Ishikawa (cell line): ENCODE data around the gene TMEM266.

Source experiments
- CEBPB ChIP-seq: IDR thresholded peaks from 2 replicates; pipeline ENCODE4 v1.6.1; 2012
- CREB1 ChIP-seq: IDR thresholded peaks from 2 replicates; pipeline ENCODE4 v1.6.1; 2012; ENCODE audit warnings: low read depth
- EGR1 ChIP-seq: IDR thresholded peaks from 2 replicates; pipeline ENCODE4 v1.6.1; 2012
- EP300 ChIP-seq: IDR thresholded peaks from 2 replicates; pipeline ENCODE4 v1.6.1; 2012; ENCODE audit warnings: borderline replicate concordance
- FOXM1 ChIP-seq: IDR thresholded peaks from 2 replicates; pipeline ENCODE4 v1.6.1; 2012; ENCODE audit warnings: low read depth, borderline replicate concordance
- NFIC ChIP-seq: IDR thresholded peaks from 2 replicates; pipeline ENCODE4 v1.6.1; 2012
- RAD21 ChIP-seq: IDR thresholded peaks from 2 replicates; pipeline ENCODE4 v1.6.1; 2012; ENCODE audit warnings: low read depth
- TAF1 ChIP-seq: IDR thresholded peaks from 2 replicates; pipeline ENCODE4 v1.6.1; 2012; ENCODE audit warnings: low read depth, mild to moderate bottlenecking
- TCF12 ChIP-seq: IDR thresholded peaks from 2 replicates; pipeline ENCODE4 v1.6.1; 2012; ENCODE audit warnings: low read depth
- TEAD4 ChIP-seq: IDR thresholded peaks from 2 replicates; pipeline ENCODE4 v1.6.1; 2012
- USF1 ChIP-seq: IDR thresholded peaks from 2 replicates; pipeline ENCODE4 v1.6.1; 2012
- YY1 ChIP-seq: IDR thresholded peaks from 2 replicates; pipeline ENCODE4 v1.6.1; 2012; ENCODE audit warnings: low read depth
- ZBTB7A ChIP-seq: IDR thresholded peaks from 2 replicates; pipeline ENCODE4 v1.6.1; 2012; ENCODE audit warnings: low read depth
- TF ChIP-seq, protein P1 (sequence below): IDR thresholded peaks from 2 replicates; pipeline ENCODE4 v1.6.1; 2012; ENCODE audit warnings: low read depth, mild to moderate bottlenecking
- TF ChIP-seq, protein P2 (sequence below): IDR thresholded peaks from 2 replicates; pipeline ENCODE4 v1.6.1; 2012

Gene TMEM266

GRCh38 chr15:76057332-76058000 lies 2.3 kb upstream of the TMEM266 start:
- TF ChIP-seq, protein P1, sequence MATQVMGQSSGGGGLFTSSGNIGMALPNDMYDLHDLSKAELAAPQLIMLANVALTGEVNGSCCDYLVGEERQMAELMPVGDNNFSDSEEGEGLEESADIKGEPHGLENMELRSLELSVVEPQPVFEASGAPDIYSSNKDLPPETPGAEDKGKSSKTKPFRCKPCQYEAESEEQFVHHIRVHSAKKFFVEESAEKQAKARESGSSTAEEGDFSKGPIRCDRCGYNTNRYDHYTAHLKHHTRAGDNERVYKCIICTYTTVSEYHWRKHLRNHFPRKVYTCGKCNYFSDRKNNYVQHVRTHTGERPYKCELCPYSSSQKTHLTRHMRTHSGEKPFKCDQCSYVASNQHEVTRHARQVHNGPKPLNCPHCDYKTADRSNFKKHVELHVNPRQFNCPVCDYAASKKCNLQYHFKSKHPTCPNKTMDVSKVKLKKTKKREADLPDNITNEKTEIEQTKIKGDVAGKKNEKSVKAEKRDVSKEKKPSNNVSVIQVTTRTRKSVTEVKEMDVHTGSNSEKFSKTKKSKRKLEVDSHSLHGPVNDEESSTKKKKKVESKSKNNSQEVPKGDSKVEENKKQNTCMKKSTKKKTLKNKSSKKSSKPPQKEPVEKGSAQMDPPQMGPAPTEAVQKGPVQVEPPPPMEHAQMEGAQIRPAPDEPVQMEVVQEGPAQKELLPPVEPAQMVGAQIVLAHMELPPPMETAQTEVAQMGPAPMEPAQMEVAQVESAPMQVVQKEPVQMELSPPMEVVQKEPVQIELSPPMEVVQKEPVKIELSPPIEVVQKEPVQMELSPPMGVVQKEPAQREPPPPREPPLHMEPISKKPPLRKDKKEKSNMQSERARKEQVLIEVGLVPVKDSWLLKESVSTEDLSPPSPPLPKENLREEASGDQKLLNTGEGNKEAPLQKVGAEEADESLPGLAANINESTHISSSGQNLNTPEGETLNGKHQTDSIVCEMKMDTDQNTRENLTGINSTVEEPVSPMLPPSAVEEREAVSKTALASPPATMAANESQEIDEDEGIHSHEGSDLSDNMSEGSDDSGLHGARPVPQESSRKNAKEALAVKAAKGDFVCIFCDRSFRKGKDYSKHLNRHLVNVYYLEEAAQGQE, result no peak
- peak; percentile 77 for TF ChIP-seq RAD21

DNA sequence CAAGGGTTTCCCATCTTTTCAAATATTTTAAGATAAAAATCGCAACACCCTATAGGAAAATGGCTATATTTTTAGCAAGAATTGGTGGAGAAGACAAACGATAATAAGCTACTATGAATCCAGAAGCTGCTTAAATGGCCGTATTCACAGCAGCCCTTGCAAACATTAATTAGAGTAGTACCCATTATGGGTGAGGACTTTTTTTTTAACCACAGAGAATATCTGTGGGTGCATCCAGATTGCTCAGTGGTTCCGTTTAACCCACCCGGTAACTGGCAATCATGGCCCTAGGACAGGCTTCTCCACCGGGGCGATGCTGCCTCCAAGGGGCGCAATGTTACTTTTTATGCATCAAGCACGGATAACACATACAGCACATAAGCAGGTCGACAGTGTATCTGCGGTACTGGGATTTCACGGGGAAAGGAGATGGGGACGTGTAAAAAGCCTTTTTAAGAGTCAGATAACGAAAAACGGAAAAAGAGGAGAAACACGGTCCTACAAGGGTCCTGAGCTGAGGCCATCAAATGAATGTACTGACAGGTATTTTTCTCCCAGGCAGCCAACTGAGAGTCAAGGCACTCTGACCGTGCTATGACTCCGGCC lies 968 bp upstream of the TMEM266 start:
- TF ChIP-seq RAD21 (peak; percentile 59), EP300 (no peak)

GRCh38 chr15:76060118-76060989 lies 569 bp downstream of the TMEM266 start:
- TF ChIP-seq ZBTB7A (no peak), EGR1 (no peak)

DNA sequence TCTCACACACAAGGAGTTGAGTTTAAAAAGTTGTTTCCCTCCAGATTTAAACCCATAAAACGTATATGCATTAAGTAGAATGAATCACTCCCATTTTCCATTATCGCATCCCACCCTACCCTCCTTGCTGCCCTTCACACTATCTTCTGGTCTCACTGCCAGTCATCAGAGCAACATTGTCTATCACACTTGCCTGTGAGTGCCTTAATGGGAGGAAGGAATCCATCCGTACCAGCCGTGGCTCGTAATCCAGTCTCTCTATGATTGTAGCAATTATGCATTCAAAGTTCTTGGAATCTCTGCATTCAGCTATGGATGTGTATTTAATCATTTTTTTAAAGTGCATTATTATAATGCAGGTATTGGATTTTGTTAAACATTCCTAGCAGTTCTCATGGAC lies 1.9 kb downstream of the TMEM266 start:
- TF ChIP-seq TEAD4, result no peak
- no peak for TF ChIP-seq FOXM1
- TF ChIP-seq EGR1, result no peak
- TF ChIP-seq EP300, result no peak
- no peak for TF ChIP-seq CREB1
- TF ChIP-seq ZBTB7A, result no peak
- no peak for TF ChIP-seq TCF12
- no peak for TF ChIP-seq YY1
- TF ChIP-seq RAD21, result no peak
- no peak for TF ChIP-seq TAF1
- TF ChIP-seq, protein P2, sequence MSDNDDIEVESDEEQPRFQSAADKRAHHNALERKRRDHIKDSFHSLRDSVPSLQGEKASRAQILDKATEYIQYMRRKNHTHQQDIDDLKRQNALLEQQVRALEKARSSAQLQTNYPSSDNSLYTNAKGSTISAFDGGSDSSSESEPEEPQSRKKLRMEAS, result no peak
- TF ChIP-seq, protein P1, result no peak
- TF ChIP-seq USF1, result no peak
- no peak for TF ChIP-seq CEBPB
- no peak for TF ChIP-seq NFIC

GRCh38 chr15:76062286-76062685 lies 2.5 kb downstream of the TMEM266 start:
- TF ChIP-seq EP300 (no peak), NFIC (no peak), USF1 (no peak), TEAD4 (no peak), ZBTB7A (no peak), EGR1 (no peak), YY1 (no peak), TCF12 (no peak), CREB1 (no peak)

DNA sequence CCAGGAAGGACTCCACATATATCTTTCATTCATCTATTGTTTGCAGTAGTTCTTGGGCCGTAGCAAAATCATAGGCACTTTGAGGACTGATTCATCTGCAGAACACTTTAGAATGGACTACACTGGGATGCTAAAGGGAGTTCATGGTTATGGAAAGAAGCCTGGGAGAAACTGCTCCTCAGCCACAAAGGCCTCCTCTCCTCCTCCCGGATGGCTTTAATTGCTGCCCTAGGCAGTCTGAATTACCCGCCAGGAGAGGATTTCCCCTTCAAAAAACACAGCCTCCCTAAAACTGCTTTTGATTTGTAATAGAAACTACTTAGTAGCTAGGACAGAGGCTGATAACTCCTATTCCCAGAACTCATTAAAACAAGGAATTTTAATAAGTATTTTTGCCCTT lies 4.6 kb downstream of the TMEM266 start:
- TF ChIP-seq, protein P1, result no peak
- TF ChIP-seq ZBTB7A (no peak), TEAD4 (no peak), EGR1 (no peak), EP300 (no peak), YY1 (no peak), TCF12 (no peak), USF1 (no peak), FOXM1 (no peak), CREB1 (no peak), RAD21 (no peak), TAF1 (no peak), CEBPB (no peak), NFIC (no peak)
- TF ChIP-seq, protein P2, result no peak
